Kidney (tissue), 14 donors: ENCODE measurements around the gene MAGOHB. TPM values are rescaled to one million over a fixed set of nuclear protein-coding genes. Genes with fewer than 3 reads are reported as not detected.
"Not testable (repeated sequence)": the region's sequence is repeated elsewhere in the genome, so short reads cannot be mapped to it uniquely, and the experiment has no call there.

ENCODE experiments used
- DNase-seq, 5 donors: peaks; one replicate each; pipeline ENCODE4 v3.0.0-alpha.2; 2013 to 2020
- FAIRE-seq: peaks from 2 replicates; lab custom pipeline; 2012; peaks lifted over from hg19 to GRCh38; lab: Jason Lieb, UNC
- H3K27ac ChIP-seq, 2 donors: one replicate each; pipeline ENCODE4 v1.7.0; 2013; ENCODE audit warnings: low read depth in 2 of 2, low read length in 2 of 2, inconsistent platforms in 1 of 2
- H3K27me3 ChIP-seq: one replicate; pipeline ENCODE4 v1.7.1; 2013; ENCODE audit warnings: low read length, inconsistent platforms; ENCODE audit not compliant: control insufficient read depth, insufficient read depth
- H3K36me3 ChIP-seq, 3 donors: one replicate each; pipeline versions ENCODE4 v1.7.0 to v1.7.1; 2013; ENCODE audit warnings: low read length in 3 of 3, control low read depth in 1 of 3, inconsistent platforms in 1 of 3; ENCODE audit not compliant: insufficient read depth in 3 of 3, control insufficient read depth in 2 of 3
- H3K4me1 ChIP-seq, 3 donors: one replicate each; pipeline versions ENCODE4 v1.7.0 to v1.7.1; 2013; ENCODE audit warnings: low read length in 3 of 3, inconsistent platforms in 1 of 3, low read depth in 1 of 3; ENCODE audit not compliant: control insufficient read depth in 2 of 3, insufficient read depth in 2 of 3
- H3K4me3 ChIP-seq, 3 donors: one replicate each; pipeline versions ENCODE4 v1.7.0 to v1.8.1; 2013; ENCODE audit warnings: low read length in 3 of 3, control low read depth in 1 of 3, inconsistent platforms in 1 of 3
- H3K9ac ChIP-seq, 3 donors: one replicate each; pipeline versions ENCODE4 v1.7.0 to v1.7.1; 2013; ENCODE audit warnings: low read length in 3 of 3, control low read depth in 1 of 3, inconsistent platforms in 1 of 3
- H3K9me3 ChIP-seq, 3 donors: one replicate each; pipeline versions ENCODE4 v1.7.0 to v1.7.1; 2013; ENCODE audit warnings: low read length in 3 of 3, control low read depth in 1 of 3, inconsistent platforms in 1 of 3; ENCODE audit not compliant: control insufficient read depth in 2 of 3, insufficient read depth in 1 of 3
- CTCF ChIP-seq: IDR thresholded peaks from 3 replicates; pipeline ENCODE4 v1.5.1; 2012; ENCODE audit warnings: mild to moderate bottlenecking, moderate library complexity, borderline replicate concordance; ENCODE audit not compliant: insufficient read depth; ENCODE audit errors: extremely low read depth
- intact Hi-C: fragments of 100-400 bp; cut with DNase I; formaldehyde crosslinking; loops from one replicate; pipeline ENCODE4 v1.11.1; 2022
- polyA plus RNA-seq: library from polyadenylated mRNA; stranded (reverse); fragments of 350-450 nt; fragmentation: Illumina TruSeq; extraction: RNeasy Lipid Tissue Mini Kit (QIAGEN cat#74804); gene quantifications from one replicate; pipeline ENCODE4 v1.2.3, GENCODE V29; 2014; ENCODE audit warnings: low read depth, low replicate concordance; ENCODE audit not compliant: insufficient read depth
- total RNA-seq: library from RNA; stranded (reverse); fragmentation: NEBNext Ultra II Directional; extraction: Animal tissue kit (Norgen Biotek cat#: 25700); gene quantifications from one replicate; pipeline ENCODE4 v1.2.1, GENCODE V29; 2021
- donor health status: control.
- donor health status: control.
- donor health status: control.
- donor health status: control.
- donor health status: control.
- donor health status: DM: yes; HTN: yes; CAD: no.
- donor health status: Normal renal cell carcinoma (clear cell type).

Gene MAGOHB
- total and polyA plus RNA-seq, 2 donors from 2014 or later, result 20.0 to 31.7 TPM

DNA sequence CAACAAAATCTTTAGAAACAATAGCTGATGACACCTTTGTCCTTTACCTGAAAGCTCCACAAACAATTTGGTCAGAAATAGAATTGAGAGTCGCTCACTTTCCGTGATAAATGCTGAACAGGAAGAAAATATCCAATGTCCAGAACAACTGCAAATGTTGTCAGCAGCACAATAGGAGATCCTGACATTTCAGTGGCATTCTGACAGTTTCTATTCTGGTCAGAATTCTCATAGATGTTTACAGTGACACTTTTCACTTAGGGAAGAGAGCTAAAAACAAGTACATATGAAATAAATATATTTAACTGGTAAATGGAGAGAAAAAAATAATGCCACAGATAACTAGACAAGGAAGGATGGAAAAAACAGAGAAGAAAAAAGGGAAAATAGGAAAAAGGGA lies 39.1 kb downstream of the MAGOHB start:
- no peaks in the 10 kb centered on the region for H3K36me3 ChIP-seq
- no peaks in the 10 kb centered on the region for H3K27me3 ChIP-seq
- DNase-seq (no peak), FAIRE-seq (no peak)
- H3K9ac ChIP-seq, result no peak overlapping the region
- intact Hi-C loops, result no loop called here
- no peak for TF ChIP-seq CTCF
- no peak overlapping the region for H3K27ac ChIP-seq
- H3K9me3 ChIP-seq, result no peaks in the 10 kb centered on the region
- H3K4me1 ChIP-seq, result no peaks in the 10 kb centered on the region
- H3K4me3 ChIP-seq, result no peak overlapping the region

GRCh38 chr12:10572021-10572490 lies 41.4 kb downstream of the MAGOHB start:
- H3K27ac ChIP-seq, H3K4me1 ChIP-seq, DNase-seq, H3K27me3 ChIP-seq, FAIRE-seq, H3K9ac ChIP-seq, H3K4me3 ChIP-seq, H3K36me3 ChIP-seq, H3K9me3 ChIP-seq, intact Hi-C loops: not testable (repeated sequence)

DNA sequence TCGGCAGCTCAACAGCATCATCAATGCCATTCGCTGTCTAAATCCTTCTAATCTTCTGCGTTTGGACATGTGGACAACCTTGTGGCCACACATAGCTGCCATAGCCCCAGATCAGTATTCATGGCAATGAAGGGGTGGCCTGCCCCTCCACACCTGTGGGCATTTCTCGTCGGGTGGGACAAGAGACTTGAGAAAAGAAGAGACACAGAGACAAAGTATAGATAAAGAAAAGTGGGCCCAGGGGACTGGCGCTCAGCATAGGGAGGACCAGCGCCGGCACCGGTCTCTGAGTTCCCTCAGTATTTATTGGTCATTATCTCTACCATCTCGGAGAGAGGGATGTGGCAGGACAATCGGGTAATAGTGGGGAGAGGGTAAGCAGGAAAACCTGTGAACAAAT lies 42.3 kb downstream of the MAGOHB start:
- Histone ChIP-seq H3K9me3 (no peaks in the 10 kb centered on the region), H3K36me3 (no peaks in the 10 kb centered on the region), H3K4me3 (no peak overlapping the region), H3K27ac (no peak overlapping the region), H3K9ac (no peak overlapping the region), H3K4me1 (no peaks in the 10 kb centered on the region), H3K27me3 (no peaks in the 10 kb centered on the region)
- FAIRE-seq (no peak), DNase-seq (no peak)
- intact Hi-C loops, result no loop called here
- TF ChIP-seq CTCF, result no peak

DNA sequence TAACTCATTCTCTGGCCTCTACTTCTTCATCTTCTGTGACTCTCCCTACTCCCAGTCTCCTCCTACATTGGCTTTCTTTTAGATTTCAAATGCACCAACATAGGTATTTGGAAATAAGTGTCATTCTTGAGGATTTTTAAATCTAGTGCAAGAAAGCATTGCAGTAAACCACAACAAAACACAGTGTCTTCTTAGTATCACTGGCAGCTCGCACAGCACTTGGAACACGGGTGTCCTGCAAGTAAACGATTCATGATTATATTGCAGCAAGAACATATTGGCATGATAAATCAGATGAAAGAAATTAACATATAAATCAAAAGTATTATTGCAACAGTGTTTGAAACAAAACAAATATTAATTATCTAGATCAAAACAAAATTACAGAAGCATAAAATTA lies 45.6 kb downstream of the MAGOHB start:
- no peak for FAIRE-seq
- TF ChIP-seq CTCF, result no peak
- H3K9me3 ChIP-seq, result no peaks in the 10 kb centered on the region
- H3K4me3 ChIP-seq, result no peak overlapping the region
- H3K36me3 ChIP-seq, result no peaks in the 10 kb centered on the region
- no peaks in the 10 kb centered on the region for H3K27me3 ChIP-seq
- H3K9ac ChIP-seq, result no peak overlapping the region
- no peak for DNase-seq
- H3K4me1 ChIP-seq, result no peaks in the 10 kb centered on the region
- intact Hi-C loops, result no loop called here
- no peak overlapping the region for H3K27ac ChIP-seq
